Activated CD8-positive, alpha-beta memory T cell treated with anti-CD3 and anti-CD28 coated beads, Interleukin-2, amount 10 ng/mL, durations not matched to agents 7 days and 5 days (primary cell): Measurements from ENCODE around the gene TGOLN2. TPM values are rescaled to one million over a fixed set of nuclear protein-coding genes. Genes with fewer than 3 reads are reported as not detected.

ENCODE experiments used
- ATAC-seq: fragments of 150-1000 bp; cut with Tn5 transposase; one replicate; pipeline ENCODE4 v1.10.0; 2021; ENCODE audit warnings: moderate library complexity
- CTCF ChIA-PET: fragments of 350-600 bp; sonication (Branson Sonifier 250); formaldehyde crosslinking; loops from one replicate; lab custom pipeline; 2021; ENCODE audit warnings: antibody characterized with exemption; lab: Charles Lee
- DNase-seq: peaks from one replicate; pipeline ENCODE4 v3.0.0-alpha.2; 2020
- H3K27ac Mint-ChIP-seq: one replicate; pipeline ENCODE4 v1.8.0; 2021; ENCODE audit warnings: mild to moderate bottlenecking, mixed read lengths
- H3K27me3 Mint-ChIP-seq: one replicate; pipeline ENCODE4 v1.8.0; 2021; ENCODE audit warnings: mixed read lengths
- H3K36me3 Mint-ChIP-seq: one replicate; pipeline ENCODE4 v1.8.0; 2021; ENCODE audit warnings: mild to moderate bottlenecking, mixed read lengths
- H3K4me1 Mint-ChIP-seq: one replicate; pipeline ENCODE4 v1.8.0; 2021; ENCODE audit warnings: mixed read lengths
- H3K4me3 Mint-ChIP-seq: one replicate; pipeline ENCODE4 v1.8.0; 2021; ENCODE audit warnings: mild to moderate bottlenecking, moderate library complexity, mixed read lengths
- H3K9me3 Mint-ChIP-seq: one replicate; pipeline ENCODE4 v1.8.0; 2022; ENCODE audit warnings: low read depth, mixed read lengths
- total RNA-seq, 2 experiments: library from RNA; stranded (reverse); gene quantifications; one replicate each; pipeline ENCODE4 v1.2.3, GENCODE V29; 2021

Gene TGOLN2
- total RNA-seq, 2 experiments from 2014 or later, result 109 to 116 TPM

GRCh38 chr2:85286918-85287317 lies 40.9 kb downstream of the TGOLN2 start:
- Mint-ChIP-seq H3K27ac (peak overlapping the region; percentile 72), H3K27me3 (no peaks in the 10 kb centered on the region), H3K36me3 (no peaks in the 10 kb centered on the region), H3K9me3 (no peaks in the 10 kb centered on the region), H3K4me3 (peak overlapping the region; percentile 41), H3K4me1 (peaks cover 28% of the 10 kb centered on the region)
- CTCF ChIA-PET, result interaction anchor here (1.5 to 4.5 kb wide), 5 partner anchors 10 to 361 kb away, joined by 5 to 44 read pairs (median 25); no protein-coding TSS in a partner anchor
- DNase-seq (no peak), ATAC-seq (no peak)

- DNase-seq, result no peak
- Mint-ChIP-seq H3K9me3 (no peaks in the 10 kb centered on the region), H3K27ac (no peak overlapping the region), H3K4me3 (no peak overlapping the region), H3K36me3 (no peaks in the 10 kb centered on the region), H3K4me1 (peaks cover 12% of the 10 kb centered on the region), H3K27me3 (peaks cover 4% of the 10 kb centered on the region)
- no peak for ATAC-seq
- CTCF ChIA-PET, result interaction anchor here (1.3 to 2.0 kb wide), 4 partner anchors 12 to 217 kb away, joined by 3 to 10 read pairs (median 4); no protein-coding TSS in a partner anchor
These were observed 44.1 kb downstream of the TGOLN2 start for GRCh38 chr2:85283641-85284040.

- Mint-ChIP-seq H3K36me3 (no peaks in the 10 kb centered on the region), H3K9me3 (no peaks in the 10 kb centered on the region), H3K4me1 (peaks cover 12% of the 10 kb centered on the region), H3K4me3 (no peak overlapping the region), H3K27me3 (peaks cover 6% of the 10 kb centered on the region), H3K27ac (no peak overlapping the region)
- CTCF ChIA-PET, result interaction anchor here (0.6 to 2.0 kb wide), 5 partner anchors 11 to 216 kb away, joined by 3 to 10 read pairs (median 3); no protein-coding TSS in a partner anchor
- ATAC-seq (no peak), DNase-seq (no peak)
These were observed 44.9 kb downstream of the TGOLN2 start for GRCh38 chr2:85282914-85283313.

GRCh38 chr2:85281553-85281952 lies 46.2 kb downstream of the TGOLN2 start:
- DNase-seq, result no peak
- no peaks in the 10 kb centered on the region for H3K36me3 Mint-ChIP-seq
- ATAC-seq, result no peak
- H3K9me3 Mint-ChIP-seq, result no peaks in the 10 kb centered on the region
- CTCF ChIA-PET, result interaction anchor here (1.8 to 2.4 kb wide), 2 partner anchors 15 to 215 kb away, joined by 4 to 6 read pairs; no protein-coding TSS in a partner anchor
- H3K4me1 Mint-ChIP-seq, result peaks cover 7% of the 10 kb centered on the region
- H3K4me3 Mint-ChIP-seq, result no peak overlapping the region
- no peak overlapping the region for H3K27ac Mint-ChIP-seq
- peaks cover 6% of the 10 kb centered on the region for H3K27me3 Mint-ChIP-seq

GRCh38 chr2:85278361-85278760 lies 49.4 kb downstream of the TGOLN2 start:
- H3K27me3 Mint-ChIP-seq, result peaks cover 17% of the 10 kb centered on the region
- H3K9me3 Mint-ChIP-seq, result no peaks in the 10 kb centered on the region
- CTCF ChIA-PET, result no interaction called here
- no peak overlapping the region for H3K4me3 Mint-ChIP-seq
- no peak overlapping the region for H3K27ac Mint-ChIP-seq
- ATAC-seq (no peak), DNase-seq (no peak)
- H3K36me3 Mint-ChIP-seq, result no peaks in the 10 kb centered on the region
- peaks cover 2% of the 10 kb centered on the region for H3K4me1 Mint-ChIP-seq

- no peak for DNase-seq
- Mint-ChIP-seq H3K27me3 (peaks cover 19% of the 10 kb centered on the region), H3K4me3 (no peak overlapping the region), H3K27ac (no peak overlapping the region), H3K4me1 (peaks cover 2% of the 10 kb centered on the region), H3K9me3 (no peaks in the 10 kb centered on the region), H3K36me3 (no peaks in the 10 kb centered on the region)
- ATAC-seq, result no peak
- CTCF ChIA-PET, result interaction anchor here (0.7 kb wide), 1 partner anchor 9 kb away, joined by 3 read pairs; no protein-coding TSS in a partner anchor
These were observed 50.2 kb downstream of the TGOLN2 start for GRCh38 chr2:85277416-85278158.

GRCh38 chr2:85276571-85277118 lies 51.1 kb downstream of the TGOLN2 start:
- H3K4me1 Mint-ChIP-seq, result peaks cover 2% of the 10 kb centered on the region
- no peak for DNase-seq
- H3K9me3 Mint-ChIP-seq, result no peaks in the 10 kb centered on the region
- ATAC-seq, result no peak
- peaks cover 27% of the 10 kb centered on the region for H3K27me3 Mint-ChIP-seq
- CTCF ChIA-PET, result interaction anchor here (0.8 to 1.5 kb wide), 2 partner anchors 9 to 21 kb away, joined by 3 read pairs; no protein-coding TSS in a partner anchor
- H3K36me3 Mint-ChIP-seq, result no peaks in the 10 kb centered on the region
- no peak overlapping the region for H3K27ac Mint-ChIP-seq
- no peak overlapping the region for H3K4me3 Mint-ChIP-seq

GRCh38 chr2:85275984-85276540 lies 51.7 kb downstream of the TGOLN2 start:
- no peaks in the 10 kb centered on the region for H3K9me3 Mint-ChIP-seq
- DNase-seq, result no peak
- CTCF ChIA-PET, result interaction anchor here (0.8 to 1.5 kb wide), 4 partner anchors 9 to 210 kb away, joined by 3 to 4 read pairs (median 3); no protein-coding TSS in a partner anchor
- peaks cover 29% of the 10 kb centered on the region for H3K27me3 Mint-ChIP-seq
- no peak for ATAC-seq
- peaks cover 2% of the 10 kb centered on the region for H3K4me1 Mint-ChIP-seq
- H3K36me3 Mint-ChIP-seq, result no peaks in the 10 kb centered on the region
- no peak overlapping the region for H3K27ac Mint-ChIP-seq
- H3K4me3 Mint-ChIP-seq, result no peak overlapping the region

GRCh38 chr2:85273738-85274731 lies 53.8 kb downstream of the TGOLN2 start:
- no peaks in the 10 kb centered on the region for H3K9me3 Mint-ChIP-seq

GRCh38 chr2:85272357-85272756 lies 55.4 kb downstream of the TGOLN2 start:
- DNase-seq (no peak), ATAC-seq (no peak)
- Mint-ChIP-seq H3K27ac (no peak overlapping the region), H3K36me3 (no peaks in the 10 kb centered on the region), H3K27me3 (peaks cover 29% of the 10 kb centered on the region), H3K4me1 (peaks cover 2% of the 10 kb centered on the region), H3K9me3 (no peaks in the 10 kb centered on the region), H3K4me3 (no peak overlapping the region)
- CTCF ChIA-PET, result interaction anchor here (1.3 to 2.3 kb wide), 2 partner anchors 11 to 13 kb away, joined by 3 to 12 read pairs; no protein-coding TSS in a partner anchor

More at GRCh38 chr2:85273738-85274731, 53.8 kb downstream of the TGOLN2 start:
- no peak overlapping the region for H3K4me3 Mint-ChIP-seq
- H3K36me3 Mint-ChIP-seq, result no peaks in the 10 kb centered on the region
- no peak for ATAC-seq
- peaks cover 2% of the 10 kb centered on the region for H3K4me1 Mint-ChIP-seq
- CTCF ChIA-PET, result interaction anchor here (1.0 to 1.3 kb wide), 2 partner anchors 8 to 348 kb away, joined by 3 read pairs; no protein-coding TSS in a partner anchor
- peaks cover 31% of the 10 kb centered on the region for H3K27me3 Mint-ChIP-seq
- no peak for DNase-seq
- H3K27ac Mint-ChIP-seq, result no peak overlapping the region

- no peak overlapping the region for H3K27ac Mint-ChIP-seq
- CTCF ChIA-PET, result interaction anchor here (1.7 to 6.0 kb wide), 2 partner anchors 15 to 29 kb away, joined by 7 to 65 read pairs; no protein-coding TSS in a partner anchor
- H3K4me3 Mint-ChIP-seq, result no peak overlapping the region
- H3K36me3 Mint-ChIP-seq, result no peaks in the 10 kb centered on the region
- H3K9me3 Mint-ChIP-seq, result no peaks in the 10 kb centered on the region
- peaks cover 26% of the 10 kb centered on the region for H3K27me3 Mint-ChIP-seq
- no peak for DNase-seq
- ATAC-seq, result no peak
- H3K4me1 Mint-ChIP-seq, result peaks cover 2% of the 10 kb centered on the region
These were observed 57.8 kb downstream of the TGOLN2 start for GRCh38 chr2:85269959-85270358.
